K562 (cell line): Measurements from ENCODE around the gene CGNL1. TPM values are rescaled to one million over a fixed set of nuclear protein-coding genes. Genes with fewer than 3 reads are reported as not detected.

Experiments
- BMI1 ChIP-seq: fragments of 150-350 bp; IDR thresholded peaks from 2 replicates; pipeline ENCODE4 v1.6.1; 2014; ENCODE audit warnings: low read length
- DDX20 ChIP-seq: fragments of 450-650 bp; IDR thresholded peaks from 2 replicates; pipeline ENCODE4 v1.6.1; 2016; ENCODE audit warnings: missing genetic modification characterization, low read depth, mild to moderate bottlenecking, missing compliant biosample characterization, moderate library complexity
- ELF2 ChIP-seq: fragments of 250-450 bp; sonication (Bioruptor Pico); IDR thresholded peaks from 2 replicates; pipeline ENCODE4 v1.5.0; 2021; ENCODE audit warnings: mild to moderate bottlenecking
- FOSL1 ChIP-seq: fragments of 200-800 bp; sonication (Bioruptor generic); conservative IDR thresholded peaks from 2 replicates; pipeline ENCODE4 v1.6.1; 2016; ENCODE audit warnings: missing genetic modification characterization, missing compliant biosample characterization
- IRF2 ChIP-seq: sonication (generic); formaldehyde crosslinking; IDR thresholded peaks from 2 replicates; pipeline ENCODE4 v1.8.1; 2022; ENCODE audit warnings: mild to moderate bottlenecking, missing genetic modification reagents
- NCOR1 ChIP-seq: fragments of 450-650 bp; IDR thresholded peaks from 2 replicates; pipeline ENCODE4 v1.6.1; 2016; ENCODE audit warnings: mild to moderate bottlenecking, moderate library complexity
- PCBP1 ChIP-seq: fragments of 200-400 bp; formaldehyde crosslinking; IDR thresholded peaks from 2 replicates; pipeline ENCODE4 v1.6.1; 2018; ENCODE audit warnings: mild to moderate bottlenecking, low read depth, low read length; ENCODE audit not compliant: poor library complexity, severe bottlenecking
- RBM25 ChIP-seq: fragments of 200-400 bp; formaldehyde crosslinking; IDR thresholded peaks from 2 replicates; pipeline ENCODE4 v1.6.1; 2018; ENCODE audit warnings: low read length, low read depth, moderate library complexity; ENCODE audit not compliant: severe bottlenecking
- SMARCE1 ChIP-seq: fragments of 450-650 bp; IDR thresholded peaks from 2 replicates; pipeline ENCODE4 v1.7.1; 2016; ENCODE audit warnings: mild to moderate bottlenecking
- SOX6 ChIP-seq: fragments of 450-650 bp; IDR thresholded peaks from 2 replicates; pipeline ENCODE4 v1.6.1; 2014; ENCODE audit warnings: mild to moderate bottlenecking
- ZC3H11A ChIP-seq: IDR thresholded peaks from 2 replicates; pipeline ENCODE4 v1.6.1; 2012; ENCODE audit warnings: low read depth, low read length, improper control_type of control experiment
- ZC3H8 ChIP-seq: fragments of 450-650 bp; IDR thresholded peaks from 2 replicates; pipeline ENCODE4 v1.6.1; 2017
- ZFP1 ChIP-seq: fragments of 450-650 bp; formaldehyde crosslinking; IDR thresholded peaks from 2 replicates; pipeline ENCODE4 v1.4.0; 2020; ENCODE audit warnings: mild to moderate bottlenecking, mixed read lengths
- ZNF146 ChIP-seq: IDR thresholded peaks from one replicate; pipeline ENCODE4 v1.6.1; 2018; ENCODE audit warnings: missing compliant biosample characterization; ENCODE audit not compliant: unreplicated experiment
- ZNF311 ChIP-seq: fragments of 250-450 bp; sonication (Bioruptor Pico); IDR thresholded peaks from 2 replicates; pipeline ENCODE4 v1.4.0; 2020; ENCODE audit warnings: mild to moderate bottlenecking, moderate library complexity
- ZNF668 ChIP-seq: fragments of 250-450 bp; sonication (Bioruptor Pico); IDR thresholded peaks from 2 replicates; pipeline ENCODE4 v1.8.0; 2022; ENCODE audit warnings: mild to moderate bottlenecking, inconsistent platforms
- ZNF766 ChIP-seq: fragments of 200-800 bp; sonication (Bioruptor generic); conservative IDR thresholded peaks from 2 replicates; pipeline ENCODE4 v1.6.1; 2016; ENCODE audit warnings: missing genetic modification characterization, missing compliant biosample characterization
- ZNF830 ChIP-seq: fragments of 250-450 bp; sonication (Bioruptor Pico); IDR thresholded peaks from 2 replicates; pipeline ENCODE4 v1.5.0; 2021; ENCODE audit warnings: mild to moderate bottlenecking
- polyA plus RNA-seq, 8 experiments: library from polyadenylated mRNA; depleted of rRNA in 4 of 8; stranded (reverse) in 5 of 8; unstranded in 3 of 8; fragments of >200 nt; fragmentation: Nextera tagmentation in 2 of 8; fragmentation: Illumina TruSeq in 1 of 8; extraction: Ambion mirVana in 2 of 8; extraction: Trizol in 1 of 8; gene quantifications; 2 replicates each; pipeline versions ENCODE4 v1.2.1 to v1.2.3, GENCODE V29; 2011 to 2014; ENCODE audit warnings: inconsistent platforms in 1 of 8, missing spikeins in 1 of 8
- total RNA-seq, 7 experiments: library from RNA; depleted of rRNA in 6 of 7; stranded (reverse); fragments of >200 nt in 6 of 7; fragmentation: Illumina TruSeq in 2 of 7; extraction: Trizol in 2 of 7; gene quantifications; 2 replicates each; pipeline versions ENCODE4 v1.2.1 to v1.2.3, GENCODE V29; 2011 to 2021; ENCODE audit warnings: low replicate concordance in 1 of 7
- TF ChIP-seq, protein P1 (sequence below): sonication (generic); formaldehyde crosslinking; IDR thresholded peaks from 2 replicates; pipeline ENCODE4 v1.5.0; 2020; ENCODE audit warnings: missing genetic modification reagents
- TF ChIP-seq, protein P2 (sequence below): fragments of 450-650 bp; formaldehyde crosslinking; IDR thresholded peaks from 2 replicates; pipeline ENCODE4 v1.4.0; 2022; ENCODE audit warnings: missing genetic modification characterization
- TF ChIP-seq, protein P3 (sequence below), 2 experiments: fragments of 250-450 bp in 1 of 2; fragments of 450-650 bp in 1 of 2; sonication (Bioruptor Pico) in 1 of 2; IDR thresholded peaks; 2 replicates each; pipeline versions ENCODE4 v1.6.1 to v1.8.0; 2016 to 2021; ENCODE audit warnings: mild to moderate bottlenecking in 2 of 2, moderate library complexity in 2 of 2, missing compliant biosample characterization in 1 of 2, missing genetic modification characterization in 1 of 2
- TF ChIP-seq, protein P4 (sequence below): IDR thresholded peaks from 2 replicates; pipeline ENCODE4 v1.6.1; 2011; ENCODE audit not compliant: insufficient read length; ENCODE audit errors: extremely low read depth
- TF ChIP-seq, protein P5 (sequence below), 3 experiments: fragments of 200-800 bp in 1 of 3; fragments of 250-450 bp in 1 of 3; fragments of 450-650 bp in 1 of 3; sonication (Bioruptor Pico) in 1 of 3; sonication (Bioruptor generic) in 1 of 3; formaldehyde crosslinking in 1 of 3; IDR thresholded peaks; 2 replicates each; pipeline versions ENCODE4 v1.6.1 to v1.8.0; 2016 to 2022; ENCODE audit warnings: mild to moderate bottlenecking in 2 of 3, missing genetic modification characterization in 2 of 3, missing compliant biosample characterization in 1 of 3, moderate library complexity in 1 of 3

Gene CGNL1
- total and polyA plus RNA-seq, 9 of the 15 experiments (the other 6 are each of a cell fraction or from before 2014, with no cell fraction given), result 0.01 to 0.07 TPM; not detected in 7

DNA sequence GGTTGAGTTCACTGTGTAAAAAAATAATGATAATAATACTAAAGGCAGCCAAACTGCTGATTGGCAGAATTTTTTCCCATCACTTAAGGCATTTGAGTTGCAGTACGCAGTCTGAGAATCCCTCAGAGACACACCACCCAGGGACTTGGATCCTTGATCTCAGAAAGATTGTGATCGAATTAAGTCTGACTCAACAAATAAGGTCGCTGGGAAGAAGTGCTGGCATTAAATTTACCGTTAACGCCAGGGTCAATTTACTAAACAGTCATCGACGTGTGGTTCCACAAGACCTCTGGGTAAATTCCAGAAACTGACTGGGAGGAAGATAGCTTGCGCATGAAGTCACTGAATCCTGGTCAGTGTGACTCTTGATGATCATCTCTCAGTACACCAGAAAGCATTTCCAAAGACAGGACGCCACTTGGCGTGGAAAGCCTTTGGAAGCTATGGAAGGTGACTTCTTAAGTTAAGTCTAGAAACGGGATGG lies 48.3 kb upstream of the CGNL1 start (continued):
- TF ChIP-seq, protein P1, sequence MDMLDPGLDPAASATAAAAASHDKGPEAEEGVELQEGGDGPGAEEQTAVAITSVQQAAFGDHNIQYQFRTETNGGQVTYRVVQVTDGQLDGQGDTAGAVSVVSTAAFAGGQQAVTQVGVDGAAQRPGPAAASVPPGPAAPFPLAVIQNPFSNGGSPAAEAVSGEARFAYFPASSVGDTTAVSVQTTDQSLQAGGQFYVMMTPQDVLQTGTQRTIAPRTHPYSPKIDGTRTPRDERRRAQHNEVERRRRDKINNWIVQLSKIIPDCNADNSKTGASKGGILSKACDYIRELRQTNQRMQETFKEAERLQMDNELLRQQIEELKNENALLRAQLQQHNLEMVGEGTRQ (CRISPR knock-in tag), result no peak
- TF ChIP-seq RBM25, result no peak
- TF ChIP-seq, protein P2, sequence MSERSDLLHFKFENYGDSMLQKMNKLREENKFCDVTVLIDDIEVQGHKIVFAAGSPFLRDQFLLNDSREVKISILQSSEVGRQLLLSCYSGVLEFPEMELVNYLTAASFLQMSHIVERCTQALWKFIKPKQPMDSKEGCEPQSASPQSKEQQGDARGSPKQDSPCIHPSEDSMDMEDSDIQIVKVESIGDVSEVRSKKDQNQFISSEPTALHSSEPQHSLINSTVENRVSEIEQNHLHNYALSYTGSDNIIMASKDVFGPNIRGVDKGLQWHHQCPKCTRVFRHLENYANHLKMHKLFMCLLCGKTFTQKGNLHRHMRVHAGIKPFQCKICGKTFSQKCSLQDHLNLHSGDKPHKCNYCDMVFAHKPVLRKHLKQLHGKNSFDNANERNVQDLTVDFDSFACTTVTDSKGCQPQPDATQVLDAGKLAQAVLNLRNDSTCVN (CRISPR knock-in tag), result no peak
- TF ChIP-seq, protein P3, sequence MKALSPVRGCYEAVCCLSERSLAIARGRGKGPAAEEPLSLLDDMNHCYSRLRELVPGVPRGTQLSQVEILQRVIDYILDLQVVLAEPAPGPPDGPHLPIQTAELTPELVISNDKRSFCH (CRISPR knock-in tag; IDR thresholded peaks at IDR 0.05), result no peak
- TF ChIP-seq, protein P3 (tag; IDR thresholded peaks at IDR 0.05), result 0 out of 2 replicates have a peak, but pooled peaks have one; percentile 22
- peak; percentile 12; the same call in 1 of the 2 replicates for TF ChIP-seq SMARCE1
- no peak for TF ChIP-seq ZC3H11A
- no peak for TF ChIP-seq DDX20 (tag)
- TF ChIP-seq ZNF146 (CRISPR knock-in tag), result no peak
- no peak for TF ChIP-seq IRF2 (CRISPR knock-in tag)
- peak; percentile 61 for TF ChIP-seq FOSL1 (tag)
- no peak for TF ChIP-seq ZNF668 (CRISPR knock-in tag)
- no peak for TF ChIP-seq ZNF830 (CRISPR knock-in tag)
- TF ChIP-seq ZNF311 (CRISPR knock-in tag), result no peak
- TF ChIP-seq, protein P4, sequence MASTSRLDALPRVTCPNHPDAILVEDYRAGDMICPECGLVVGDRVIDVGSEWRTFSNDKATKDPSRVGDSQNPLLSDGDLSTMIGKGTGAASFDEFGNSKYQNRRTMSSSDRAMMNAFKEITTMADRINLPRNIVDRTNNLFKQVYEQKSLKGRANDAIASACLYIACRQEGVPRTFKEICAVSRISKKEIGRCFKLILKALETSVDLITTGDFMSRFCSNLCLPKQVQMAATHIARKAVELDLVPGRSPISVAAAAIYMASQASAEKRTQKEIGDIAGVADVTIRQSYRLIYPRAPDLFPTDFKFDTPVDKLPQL, result no peak
- no peak for TF ChIP-seq PCBP1
- TF ChIP-seq SOX6, result no peak
- 0 out of 2 replicates have a peak, but pooled peaks have one; percentile 38 for TF ChIP-seq ZNF766 (CRISPR knock-in tag)
- no peak for TF ChIP-seq ZFP1 (CRISPR knock-in tag)
- TF ChIP-seq ZC3H8, result no peak
- TF ChIP-seq, protein P5, sequence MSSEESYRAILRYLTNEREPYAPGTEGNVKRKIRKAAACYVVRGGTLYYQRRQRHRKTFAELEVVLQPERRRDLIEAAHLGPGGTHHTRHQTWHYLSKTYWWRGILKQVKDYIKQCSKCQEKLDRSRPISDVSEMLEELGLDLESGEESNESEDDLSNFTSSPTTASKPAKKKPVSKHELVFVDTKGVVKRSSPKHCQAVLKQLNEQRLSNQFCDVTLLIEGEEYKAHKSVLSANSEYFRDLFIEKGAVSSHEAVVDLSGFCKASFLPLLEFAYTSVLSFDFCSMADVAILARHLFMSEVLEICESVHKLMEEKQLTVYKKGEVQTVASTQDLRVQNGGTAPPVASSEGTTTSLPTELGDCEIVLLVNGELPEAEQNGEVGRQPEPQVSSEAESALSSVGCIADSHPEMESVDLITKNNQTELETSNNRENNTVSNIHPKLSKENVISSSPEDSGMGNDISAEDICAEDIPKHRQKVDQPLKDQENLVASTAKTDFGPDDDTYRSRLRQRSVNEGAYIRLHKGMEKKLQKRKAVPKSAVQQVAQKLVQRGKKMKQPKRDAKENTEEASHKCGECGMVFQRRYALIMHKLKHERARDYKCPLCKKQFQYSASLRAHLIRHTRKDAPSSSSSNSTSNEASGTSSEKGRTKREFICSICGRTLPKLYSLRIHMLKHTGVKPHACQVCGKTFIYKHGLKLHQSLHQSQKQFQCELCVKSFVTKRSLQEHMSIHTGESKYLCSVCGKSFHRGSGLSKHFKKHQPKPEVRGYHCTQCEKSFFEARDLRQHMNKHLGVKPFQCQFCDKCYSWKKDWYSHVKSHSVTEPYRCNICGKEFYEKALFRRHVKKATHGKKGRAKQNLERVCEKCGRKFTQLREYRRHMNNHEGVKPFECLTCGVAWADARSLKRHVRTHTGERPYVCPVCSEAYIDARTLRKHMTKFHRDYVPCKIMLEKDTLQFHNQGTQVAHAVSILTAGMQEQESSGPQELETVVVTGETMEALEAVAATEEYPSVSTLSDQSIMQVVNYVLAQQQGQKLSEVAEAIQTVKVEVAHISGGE (CRISPR knock-in tag; IDR thresholded peaks at IDR 0.05), result 0 out of 6 replicates have a peak, but pooled peaks of 1 of the 3 experiments have one; percentile 26
- no peak for TF ChIP-seq NCOR1
- TF ChIP-seq BMI1, result no peak
- no peak for TF ChIP-seq ELF2
